Measurements from ENCODE around the gene TAF1L.

TAF1L gene

DNA sequence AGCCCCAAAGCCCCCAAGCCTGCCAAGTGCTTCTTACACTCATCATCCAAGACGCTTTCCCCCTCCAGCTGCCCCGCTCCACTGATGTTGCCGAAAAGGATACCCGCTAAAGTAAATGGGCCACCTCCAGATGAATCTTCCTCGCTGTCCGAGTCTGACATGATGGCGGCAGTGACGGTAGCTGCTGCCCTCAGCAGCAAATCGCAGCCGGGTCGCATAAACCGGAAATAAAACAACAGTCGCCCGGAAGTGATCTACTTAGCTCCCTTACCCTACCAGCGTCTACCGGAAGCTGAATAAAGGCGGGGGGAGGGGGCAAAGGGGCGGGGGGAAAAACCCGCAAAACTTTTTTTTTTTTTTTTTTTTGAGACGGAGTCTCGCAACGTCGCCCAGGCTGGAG lies at the start of gene TAF1L:
TSS of gene TAF1L (minus strand) at position 308 of the 400 bp plus-strand sequence. CDS start at position 218, 90 bp downstream.
- TF ChIP-seq, protein P1, sequence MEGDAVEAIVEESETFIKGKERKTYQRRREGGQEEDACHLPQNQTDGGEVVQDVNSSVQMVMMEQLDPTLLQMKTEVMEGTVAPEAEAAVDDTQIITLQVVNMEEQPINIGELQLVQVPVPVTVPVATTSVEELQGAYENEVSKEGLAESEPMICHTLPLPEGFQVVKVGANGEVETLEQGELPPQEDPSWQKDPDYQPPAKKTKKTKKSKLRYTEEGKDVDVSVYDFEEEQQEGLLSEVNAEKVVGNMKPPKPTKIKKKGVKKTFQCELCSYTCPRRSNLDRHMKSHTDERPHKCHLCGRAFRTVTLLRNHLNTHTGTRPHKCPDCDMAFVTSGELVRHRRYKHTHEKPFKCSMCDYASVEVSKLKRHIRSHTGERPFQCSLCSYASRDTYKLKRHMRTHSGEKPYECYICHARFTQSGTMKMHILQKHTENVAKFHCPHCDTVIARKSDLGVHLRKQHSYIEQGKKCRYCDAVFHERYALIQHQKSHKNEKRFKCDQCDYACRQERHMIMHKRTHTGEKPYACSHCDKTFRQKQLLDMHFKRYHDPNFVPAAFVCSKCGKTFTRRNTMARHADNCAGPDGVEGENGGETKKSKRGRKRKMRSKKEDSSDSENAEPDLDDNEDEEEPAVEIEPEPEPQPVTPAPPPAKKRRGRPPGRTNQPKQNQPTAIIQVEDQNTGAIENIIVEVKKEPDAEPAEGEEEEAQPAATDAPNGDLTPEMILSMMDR (IDR thresholded peaks at IDR 0.05): no peak
- Histone ChIP-seq H3K27ac (no peak within 1 kb of the TSS), H3K4me3 (no peak within 1 kb of the TSS)
- DNase-seq (ENCODE audit: low spot score): no peak

DNA sequence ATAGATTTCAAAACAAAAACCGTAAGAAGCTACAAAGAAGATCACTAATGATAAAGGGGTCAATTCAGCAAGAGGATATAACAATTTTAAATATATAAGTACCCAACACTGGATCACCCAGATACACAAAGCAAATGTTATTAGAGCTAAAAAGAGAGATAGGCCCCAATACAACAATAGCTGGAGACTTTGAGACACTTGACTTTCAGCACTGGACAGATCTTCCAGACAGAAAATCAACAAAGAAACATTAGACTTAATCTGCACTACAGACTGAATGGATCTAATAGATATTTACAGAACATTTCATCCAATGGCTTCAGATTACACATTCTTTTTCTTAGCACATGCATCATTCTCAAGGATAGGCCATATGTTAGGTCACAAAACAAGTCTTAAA lies 46.3 kb upstream of the TAF1L start:
- TF ChIP-seq, protein P1 (IDR thresholded peaks at IDR 0.05): no peak
- Histone ChIP-seq H3K27ac (no peak overlapping the region), H3K4me3 (no peak overlapping the region)
- DNase-seq (ENCODE audit: low spot score): no peak

DNA sequence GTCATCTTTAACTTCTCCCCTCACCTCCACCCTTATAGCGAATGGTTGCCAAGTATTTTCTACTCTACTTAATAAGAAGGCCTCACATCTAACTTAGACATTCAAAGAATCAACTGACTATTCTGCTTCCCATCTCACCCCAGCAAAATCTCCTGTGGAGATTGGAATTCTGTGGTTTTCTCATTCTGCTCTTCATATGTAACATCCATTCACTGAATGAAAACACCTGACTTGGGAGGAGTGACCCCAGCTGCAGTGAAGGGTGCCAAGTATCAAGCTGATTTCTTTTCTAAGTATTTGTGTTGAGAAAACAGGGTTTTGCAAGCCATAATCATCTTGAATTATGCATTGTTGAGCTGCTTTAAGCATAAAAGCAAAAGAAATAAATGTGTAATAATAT lies 42.5 kb upstream of the TAF1L start:
- no peak for DNase-seq (ENCODE audit: low spot score)
- TF ChIP-seq, protein P1 (IDR thresholded peaks at IDR 0.05): no peak
- H3K4me3 ChIP-seq: no peak overlapping the region
- no peak overlapping the region for H3K27ac ChIP-seq

GRCh38 chr9:32672469-32672868 lies 37.0 kb upstream of the TAF1L start:
- no peak for DNase-seq (ENCODE audit: low spot score)
- H3K27ac ChIP-seq: no peak overlapping the region
- H3K4me3 ChIP-seq: no peak overlapping the region
- TF ChIP-seq, protein P1 (IDR thresholded peaks at IDR 0.05): no peak

DNA sequence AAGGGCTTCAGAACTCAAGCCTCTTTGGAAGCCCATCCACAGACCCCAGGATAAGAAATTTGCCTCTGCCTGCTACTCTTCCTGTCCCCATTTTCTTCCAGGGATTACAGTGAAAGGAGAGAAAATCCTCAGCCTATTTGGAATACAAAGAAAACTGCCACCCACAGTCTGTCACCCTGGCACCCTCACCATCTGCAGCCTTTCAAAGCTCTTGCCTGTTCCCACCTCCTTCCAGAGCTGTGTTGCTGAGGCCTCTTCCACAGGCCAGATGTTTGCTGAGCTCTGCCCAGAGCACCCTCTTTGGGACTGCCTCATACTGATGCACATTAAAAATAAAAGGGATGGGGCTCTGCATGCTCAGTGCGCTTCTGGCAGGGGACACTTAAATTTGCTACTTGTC lies 35.9 kb upstream of the TAF1L start:
- Histone ChIP-seq H3K27ac (no peak overlapping the region), H3K4me3 (no peak overlapping the region)
- TF ChIP-seq, protein P1 (IDR thresholded peaks at IDR 0.05): no peak
- DNase-seq (ENCODE audit: low spot score): no peak

- H3K27ac ChIP-seq: no peak overlapping the region
- TF ChIP-seq, protein P1 (IDR thresholded peaks at IDR 0.05): no peak
- H3K4me3 ChIP-seq: no peak overlapping the region
- DNase-seq (ENCODE audit: low spot score): no peak
Observed at GRCh38 chr9:32665101-32665500, 29.6 kb upstream of the TAF1L start.

GRCh38 chr9:32663741-32664140 lies 28.3 kb upstream of the TAF1L start:
- TF ChIP-seq, protein P1 (IDR thresholded peaks at IDR 0.05): no peak
- Histone ChIP-seq H3K27ac (no peak overlapping the region), H3K4me3 (no peak overlapping the region)
- DNase-seq (ENCODE audit: low spot score): no peak
